ENCODE results near the gene WDR75.
A peak's percentile ranks its signal among the peaks of the same experiment; 100 is the strongest.

Gene WDR75

DNA sequence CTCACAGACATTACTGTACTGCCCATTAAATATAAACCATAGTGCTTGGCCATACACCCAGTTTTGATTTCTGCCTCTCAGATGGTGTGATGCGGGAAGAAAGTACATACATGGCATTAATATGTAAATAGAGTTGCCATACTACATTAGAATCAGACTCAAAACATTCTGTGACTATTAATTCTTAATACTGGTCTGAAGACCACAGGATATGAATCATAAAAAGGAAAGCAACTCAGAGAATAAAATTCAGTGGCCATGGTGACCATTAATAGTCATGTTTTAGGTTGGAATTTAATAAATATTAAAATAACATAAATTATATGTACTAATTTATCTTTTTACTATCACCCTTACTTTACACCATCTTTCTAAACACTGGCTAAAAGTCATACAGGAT, 33.0 kb upstream of the WDR75 start:
- no peak for DNase-seq (ENCODE audit: extremely low read depth, low read depth)
- TF ChIP-seq CTCF (IDR thresholded peaks at IDR 0.05; ENCODE audit: low read depth, low read length), result no peak

GRCh38 chr2:189409131-189409530, 32.1 kb upstream of the WDR75 start:
- no peak for DNase-seq (ENCODE audit: extremely low read depth, low read depth)
- no peak for TF ChIP-seq CTCF (IDR thresholded peaks at IDR 0.05; ENCODE audit: low read depth, low read length)

- TF ChIP-seq CTCF (IDR thresholded peaks at IDR 0.05; ENCODE audit: low read depth, low read length), result no peak
- DNase-seq (ENCODE audit: extremely low read depth, low read depth), result no peak
Measured at GRCh38 chr2:189409647-189410046, 31.6 kb upstream of the WDR75 start.

- DNase-seq (ENCODE audit: extremely low read depth, low read depth), result peak; percentile 85
- TF ChIP-seq CTCF (IDR thresholded peaks at IDR 0.05; ENCODE audit: low read depth, low read length), result no peak
Measured at GRCh38 chr2:189411860-189412259, 29.4 kb upstream of the WDR75 start.

- peak; percentile 57 for TF ChIP-seq CTCF (IDR thresholded peaks at IDR 0.05; ENCODE audit: low read depth, low read length)
- peak; percentile 44 for DNase-seq (ENCODE audit: extremely low read depth, low read depth)
Measured at GRCh38 chr2:189412330-189412953, 28.8 kb upstream of the WDR75 start.

- no peak for TF ChIP-seq CTCF (IDR thresholded peaks at IDR 0.05; ENCODE audit: low read depth, low read length)
- no peak for DNase-seq (ENCODE audit: extremely low read depth, low read depth)
Measured at GRCh38 chr2:189413249-189413648, 28.0 kb upstream of the WDR75 start.

GRCh38 chr2:189421644-189422043, 19.6 kb upstream of the WDR75 start:
- DNase-seq (ENCODE audit: extremely low read depth, low read depth), result no peak
- TF ChIP-seq CTCF (IDR thresholded peaks at IDR 0.05; ENCODE audit: low read depth, low read length), result no peak
